ENCODE data around the gene AKR1B15. TPM values are rescaled to one million over a fixed set of nuclear protein-coding genes. Genes with fewer than 3 reads are reported as not detected.
"Not testable (repeated sequence)": the region's sequence is repeated elsewhere in the genome, so short reads cannot be mapped to it uniquely, and the experiment has no call there.

Gene AKR1B15
- total RNA-seq, 1 donor from 2014 or later = not detected

DNA sequence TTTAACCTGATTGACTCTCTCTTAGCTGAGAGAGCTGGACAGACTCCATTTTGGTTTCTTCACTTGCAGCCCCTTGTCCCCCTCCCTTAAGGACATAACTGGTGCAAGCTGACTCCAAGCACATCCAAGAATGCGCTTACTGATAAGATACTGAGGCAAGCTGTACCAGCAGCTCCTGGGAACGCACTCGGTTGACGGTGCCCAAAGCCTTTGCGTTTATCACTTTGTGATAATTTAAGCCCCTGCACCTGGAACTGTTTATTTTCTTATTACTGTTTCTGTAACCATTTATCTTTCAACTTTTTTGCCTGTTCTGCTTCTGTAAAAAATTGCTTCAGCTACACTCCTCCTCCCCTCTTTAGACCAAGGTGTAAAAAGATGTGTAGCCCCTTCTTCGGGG is 8.5 kb downstream of the AKR1B15 start:
- no peaks in the 10 kb centered on the region for H3K36me3 Mint-ChIP-seq (ENCODE audit: low read depth)
- H3K27me3 Mint-ChIP-seq (ENCODE audit: low read depth) = no peaks in the 10 kb centered on the region
- TF ChIP-seq, protein P1, sequence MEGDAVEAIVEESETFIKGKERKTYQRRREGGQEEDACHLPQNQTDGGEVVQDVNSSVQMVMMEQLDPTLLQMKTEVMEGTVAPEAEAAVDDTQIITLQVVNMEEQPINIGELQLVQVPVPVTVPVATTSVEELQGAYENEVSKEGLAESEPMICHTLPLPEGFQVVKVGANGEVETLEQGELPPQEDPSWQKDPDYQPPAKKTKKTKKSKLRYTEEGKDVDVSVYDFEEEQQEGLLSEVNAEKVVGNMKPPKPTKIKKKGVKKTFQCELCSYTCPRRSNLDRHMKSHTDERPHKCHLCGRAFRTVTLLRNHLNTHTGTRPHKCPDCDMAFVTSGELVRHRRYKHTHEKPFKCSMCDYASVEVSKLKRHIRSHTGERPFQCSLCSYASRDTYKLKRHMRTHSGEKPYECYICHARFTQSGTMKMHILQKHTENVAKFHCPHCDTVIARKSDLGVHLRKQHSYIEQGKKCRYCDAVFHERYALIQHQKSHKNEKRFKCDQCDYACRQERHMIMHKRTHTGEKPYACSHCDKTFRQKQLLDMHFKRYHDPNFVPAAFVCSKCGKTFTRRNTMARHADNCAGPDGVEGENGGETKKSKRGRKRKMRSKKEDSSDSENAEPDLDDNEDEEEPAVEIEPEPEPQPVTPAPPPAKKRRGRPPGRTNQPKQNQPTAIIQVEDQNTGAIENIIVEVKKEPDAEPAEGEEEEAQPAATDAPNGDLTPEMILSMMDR (conservative IDR thresholded peaks at IDR 0.05) = no peak
- DNase-seq (ENCODE audit: low read depth, low spot score) = no peak
- H3K27ac Mint-ChIP-seq (ENCODE audit: unreplicated experiment) = no peak overlapping the region
- no peaks in the 10 kb centered on the region for H3K4me1 Mint-ChIP-seq
- H3K4me3 Mint-ChIP-seq = no peak overlapping the region
- no peaks in the 10 kb centered on the region for H3K9me3 Mint-ChIP-seq

DNA sequence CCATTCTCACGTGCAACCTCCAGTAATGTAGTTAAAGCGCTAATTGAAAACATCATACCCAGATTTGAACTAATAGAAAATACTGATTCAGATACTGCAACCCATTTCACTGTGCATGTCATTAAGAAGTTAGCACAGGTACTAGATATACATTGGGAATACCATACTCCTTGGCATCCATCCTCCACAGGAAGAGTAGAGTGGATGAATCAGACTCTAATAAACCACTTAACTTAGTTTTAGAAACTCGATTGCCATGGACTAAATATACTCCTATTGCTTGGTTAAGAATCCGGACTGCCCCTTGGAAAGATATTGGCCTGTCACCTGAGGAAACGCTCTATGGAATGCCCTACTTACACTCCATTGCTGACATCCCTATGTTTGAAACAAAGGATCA is 9.5 kb downstream of the AKR1B15 start:
- TF ChIP-seq, protein P1 (conservative IDR thresholded peaks at IDR 0.05) = no peak
- Mint-ChIP-seq H3K9me3 (peaks cover 4% of the 10 kb centered on the region), H3K4me3 (no peak overlapping the region), H3K27ac (ENCODE audit: unreplicated experiment) (no peak overlapping the region), H3K4me1 (no peaks in the 10 kb centered on the region), H3K36me3 (ENCODE audit: low read depth) (no peaks in the 10 kb centered on the region), H3K27me3 (ENCODE audit: low read depth) (no peaks in the 10 kb centered on the region)
- DNase-seq (ENCODE audit: low read depth, low spot score) = no peak

GRCh38 chr7:134561616-134562015 is 12.7 kb downstream of the AKR1B15 start:
- H3K4me1 Mint-ChIP-seq; H3K4me3 Mint-ChIP-seq; DNase-seq (ENCODE audit: low read depth, low spot score); H3K36me3 Mint-ChIP-seq (ENCODE audit: low read depth); H3K27me3 Mint-ChIP-seq (ENCODE audit: low read depth); H3K27ac Mint-ChIP-seq (ENCODE audit: unreplicated experiment): not testable (repeated sequence)
- peaks cover 10% of the 10 kb centered on the region for H3K9me3 Mint-ChIP-seq

- DNase-seq (ENCODE audit: low read depth, low spot score) = no peak
- TF ChIP-seq, protein P1 (conservative IDR thresholded peaks at IDR 0.05) = no peak
- H3K36me3 Mint-ChIP-seq (ENCODE audit: low read depth) = no peaks in the 10 kb centered on the region
Measured at GRCh38 chr7:134562136-134562535, 13.2 kb downstream of the AKR1B15 start.

GRCh38 chr7:134563398-134563749 is 14.5 kb downstream of the AKR1B15 start:
- not testable (repeated sequence) for H3K36me3 Mint-ChIP-seq (ENCODE audit: low read depth); H3K4me3 Mint-ChIP-seq; H3K27ac Mint-ChIP-seq (ENCODE audit: unreplicated experiment); H3K4me1 Mint-ChIP-seq; DNase-seq (ENCODE audit: low read depth, low spot score); H3K27me3 Mint-ChIP-seq (ENCODE audit: low read depth)
- H3K9me3 Mint-ChIP-seq = peaks cover 10% of the 10 kb centered on the region

More at GRCh38 chr7:134562136-134562535, 13.2 kb downstream of the AKR1B15 start:
- Mint-ChIP-seq H3K27ac (ENCODE audit: unreplicated experiment) (no peak overlapping the region), H3K4me1 (no peaks in the 10 kb centered on the region), H3K9me3 (peaks cover 10% of the 10 kb centered on the region), H3K27me3 (ENCODE audit: low read depth) (no peaks in the 10 kb centered on the region), H3K4me3 (no peak overlapping the region)

DNA sequence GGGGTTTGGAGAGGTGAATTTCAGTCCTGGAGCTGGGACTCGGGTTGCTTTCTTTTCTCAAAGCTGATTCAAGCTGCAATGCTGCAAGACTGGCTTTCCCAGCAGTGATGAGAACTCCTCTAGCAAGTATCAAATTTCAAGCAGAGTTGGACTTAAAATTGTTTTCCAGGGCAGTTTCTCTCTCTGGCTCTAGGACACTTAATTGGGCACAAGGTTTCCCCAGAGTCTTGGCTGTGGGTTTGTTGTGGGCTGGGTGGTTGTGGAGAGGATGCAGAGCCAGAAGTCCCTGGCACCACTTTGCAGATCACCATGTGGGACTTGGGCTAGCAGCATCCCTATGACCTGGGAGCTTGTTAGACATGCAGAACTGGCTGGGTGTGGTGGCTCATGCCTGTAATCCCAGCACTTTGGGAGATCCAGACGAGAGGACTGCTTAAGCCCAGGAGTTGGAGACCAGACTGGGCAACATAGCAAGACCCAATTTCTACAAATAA is 16.8 kb downstream of the AKR1B15 start:
- Mint-ChIP-seq H3K27me3 (ENCODE audit: low read depth) (no peaks in the 10 kb centered on the region), H3K4me1 (no peaks in the 10 kb centered on the region), H3K36me3 (ENCODE audit: low read depth) (no peaks in the 10 kb centered on the region), H3K4me3 (no peak overlapping the region), H3K27ac (ENCODE audit: unreplicated experiment) (no peak overlapping the region), H3K9me3 (peaks cover 17% of the 10 kb centered on the region)
- DNase-seq (ENCODE audit: low read depth, low spot score) = no peak
- TF ChIP-seq, protein P1 (conservative IDR thresholded peaks at IDR 0.05) = no peak

DNA sequence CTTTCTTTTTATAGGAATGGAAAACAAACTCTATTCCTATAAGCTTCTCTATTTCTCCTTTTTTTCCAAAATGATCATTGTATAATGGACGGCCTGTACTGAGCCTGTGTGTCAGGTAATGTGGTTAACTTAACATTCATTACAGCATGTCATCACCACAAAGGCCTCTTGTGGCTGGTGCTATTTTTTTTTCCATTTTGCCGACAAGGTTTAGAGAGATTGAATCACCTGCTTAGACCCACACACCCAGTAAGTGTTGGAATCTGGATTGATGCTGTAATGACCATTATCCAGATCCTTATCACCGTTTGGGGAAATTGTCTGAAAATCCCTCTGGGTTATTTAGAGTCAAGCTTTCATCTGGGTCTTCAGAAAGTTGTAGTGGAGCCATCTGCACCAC is 18.5 kb downstream of the AKR1B15 start:
- H3K27ac Mint-ChIP-seq (ENCODE audit: unreplicated experiment) = no peak overlapping the region
- H3K4me3 Mint-ChIP-seq = no peak overlapping the region

DNA sequence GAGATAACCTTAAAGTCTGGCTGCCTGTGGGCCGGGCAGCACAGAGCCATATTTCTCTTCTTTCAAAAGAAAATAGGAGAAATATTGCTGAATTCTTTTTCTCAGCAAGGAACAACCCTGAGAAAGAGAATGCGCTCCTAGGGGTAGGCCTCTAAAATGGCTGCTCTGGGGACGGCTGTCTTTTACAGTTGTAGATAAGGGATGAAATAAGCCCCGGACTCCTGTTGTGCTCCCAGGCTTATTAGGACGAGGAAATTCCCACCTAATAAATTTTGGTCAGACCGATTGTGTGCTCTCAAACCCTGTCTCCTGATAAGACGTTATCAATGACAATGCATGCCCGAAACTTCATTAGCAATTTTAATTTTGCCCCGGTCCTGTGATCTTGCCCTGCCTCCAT is 21.1 kb downstream of the AKR1B15 start:
- H3K9me3 Mint-ChIP-seq; H3K27ac Mint-ChIP-seq (ENCODE audit: unreplicated experiment); H3K27me3 Mint-ChIP-seq (ENCODE audit: low read depth); DNase-seq (ENCODE audit: low read depth, low spot score); H3K36me3 Mint-ChIP-seq (ENCODE audit: low read depth); H3K4me3 Mint-ChIP-seq; H3K4me1 Mint-ChIP-seq: not testable (repeated sequence)

More for the DNA sequence above, 18.5 kb downstream of the AKR1B15 start:
- TF ChIP-seq, protein P1 (conservative IDR thresholded peaks at IDR 0.05) = no peak
- Mint-ChIP-seq H3K9me3 (peaks cover 17% of the 10 kb centered on the region), H3K27me3 (ENCODE audit: low read depth) (no peaks in the 10 kb centered on the region), H3K4me1 (no peaks in the 10 kb centered on the region), H3K36me3 (ENCODE audit: low read depth) (no peaks in the 10 kb centered on the region)
- no peak for DNase-seq (ENCODE audit: low read depth, low spot score)
